Upper lobe of left lung (tissue), 6 donors: ENCODE measurements around the gene ZFYVE9. TPM values are rescaled to one million over a fixed set of nuclear protein-coding genes. Genes with fewer than 3 reads are reported as not detected.

Experiments
- ATAC-seq, 2 donors: fragments of 200-7000 bp; cut with Tn5 transposase; one replicate each; pipeline ENCODE4 v1.9.1; 2022; ENCODE audit warnings: mild to moderate bottlenecking in 2 of 2, moderate library complexity in 2 of 2; ENCODE audit not compliant: low FRiP score in 2 of 2
- DNase-seq, 2 donors: peaks; one replicate each; pipeline ENCODE4 v3.0.0-alpha.2; 2019 to 2020
- H3K27ac ChIP-seq, 4 donors: fragments of 200-600 bp; sonication (generic); one replicate each; pipeline ENCODE4 v1.5.1; 2016 to 2019
- H3K27me3 ChIP-seq, 4 donors: fragments of 200-600 bp; sonication (generic); one replicate each; pipeline ENCODE4 v1.5.1; 2017 to 2019
- H3K36me3 ChIP-seq, 4 donors: fragments of 200-600 bp; sonication (generic); one replicate each; pipeline ENCODE4 v1.5.1; 2016 to 2019
- H3K4me1 ChIP-seq, 4 donors: fragments of 200-600 bp; sonication (generic); one replicate each; pipeline ENCODE4 v1.5.1; 2018 to 2019
- H3K4me3 ChIP-seq, 4 donors: fragments of 200-600 bp; sonication (generic); one replicate each; pipeline ENCODE4 v1.5.1; 2017 to 2019; ENCODE audit warnings: mild to moderate bottlenecking in 2 of 4, moderate library complexity in 1 of 4
- H3K9me3 ChIP-seq, 4 donors: fragments of 200-600 bp; sonication (generic); one replicate each; pipeline ENCODE4 v1.5.1; 2018 to 2019
- CTCF ChIP-seq, 6 experiments: fragments of 450-650 bp in 4 of 6; fragments of 200-600 bp in 2 of 6; sonication (generic) in 2 of 6; IDR thresholded peaks; one replicate each; pipeline ENCODE4 v1.5.1; 2016 to 2019; ENCODE audit warnings: antibody characterized with exemption in 6 of 6
- EP300 ChIP-seq, 4 donors: sonication (generic); formaldehyde crosslinking; IDR thresholded peaks; one replicate each; pipeline ENCODE4 v1.5.1; 2017; ENCODE audit warnings: antibody characterized with exemption in 4 of 4, control low read depth in 2 of 4
- POLR2A ChIP-seq, 4 donors: fragments of 450-650 bp; IDR thresholded peaks; one replicate each; pipeline ENCODE4 v1.5.1; 2016 to 2017; ENCODE audit warnings: antibody characterized with exemption in 4 of 4, mild to moderate bottlenecking in 2 of 4
- POLR2AphosphoS5 ChIP-seq, 2 donors: sonication (generic); formaldehyde crosslinking; IDR thresholded peaks; one replicate each; pipeline ENCODE4 v1.5.1; 2017; ENCODE audit warnings: antibody characterized with exemption in 2 of 2
- WGBS, 2 donors: methylation state at CpG; one replicate each; pipeline ENCODE4 v1.1.5; 2017 to 2018; 5-methylcytosine and 5-hydroxymethylcytosine counted together
- total RNA-seq, 6 donors: library from RNA; depleted of rRNA in 4 of 6; stranded (reverse); fragments of >200 nt in 4 of 6; gene quantifications; one replicate each; pipeline versions ENCODE4 v1.1.0 to v1.2.1, GENCODE V29; 2016 to 2021
- donor health status: DM: no; HTN: no; CAD: no; lungs with moderate emphysema.
- donor health status: DM: no; HTN: yes; CAD: no; lungs with severe emphysema.

The ZFYVE9 gene
- total RNA-seq, 6 donors from 2014 or later: 13.4 to 40.3 (median 19.6) TPM

DNA sequence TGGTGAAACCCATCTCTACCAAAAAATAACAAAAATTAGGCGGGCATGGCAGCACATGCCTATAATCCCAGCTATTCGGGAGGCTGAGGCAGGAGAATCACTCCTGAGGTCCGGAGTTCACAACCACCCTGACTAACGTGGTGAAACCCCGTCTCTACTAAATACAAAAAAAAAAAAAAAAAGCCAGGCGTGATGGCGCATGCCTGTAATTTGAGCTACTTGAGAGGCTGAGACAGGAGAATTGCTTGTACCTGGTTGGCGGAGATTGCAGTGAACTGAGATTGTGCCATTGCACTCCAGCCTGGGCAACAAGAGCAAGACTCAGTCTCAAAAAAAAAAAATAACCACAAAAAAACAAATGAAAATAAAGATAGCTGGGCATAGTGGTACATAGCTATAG is 181.8 kb downstream of the ZFYVE9 start:
- Histone ChIP-seq H3K9me3 (no peaks in the 10 kb centered on the region), H3K4me1 (no peaks in the 10 kb centered on the region), H3K36me3 (no peaks in the 10 kb centered on the region), H3K27ac (no peak overlapping the region), H3K27me3 (no peaks in the 10 kb centered on the region), H3K4me3 (no peak overlapping the region)
- WGBS, 2 donors: 90 to 93% methylated on average over 8 of the region's 8 CpGs
- ATAC-seq: no peak
- TF ChIP-seq EP300 (IDR thresholded peaks at IDR 0.05): no peak
- no peak for TF ChIP-seq POLR2AphosphoS5 (IDR thresholded peaks at IDR 0.05)
- no peak for TF ChIP-seq CTCF (IDR thresholded peaks at IDR 0.05)
- no peak for TF ChIP-seq POLR2A (IDR thresholded peaks at IDR 0.05)
- no peak for DNase-seq

GRCh38 chr1:52325786-52326185 is 183.9 kb downstream of the ZFYVE9 start:
- Histone ChIP-seq H3K36me3 (no peaks in the 10 kb centered on the region), H3K4me1 (no peaks in the 10 kb centered on the region), H3K4me3 (no peak overlapping the region), H3K27me3 (no peaks in the 10 kb centered on the region), H3K9me3 (no peaks in the 10 kb centered on the region), H3K27ac (no peak overlapping the region)
- DNase-seq (no peak), ATAC-seq (no peak)
- TF ChIP-seq POLR2AphosphoS5 (IDR thresholded peaks at IDR 0.05) (no peak), EP300 (IDR thresholded peaks at IDR 0.05) (no peak), CTCF (IDR thresholded peaks at IDR 0.05) (no peak), POLR2A (IDR thresholded peaks at IDR 0.05) (no peak)
- 81 to 87% methylated on average over 5 of the region's 5 CpGs for WGBS, 2 donors

- Histone ChIP-seq H3K36me3 (peaks cover 0 to 5% (median 0%) of the 10 kb centered on the region in 4 donors), H3K4me1 (no peaks in the 10 kb centered on the region), H3K27ac (no peak overlapping the region), H3K4me3 (no peak overlapping the region), H3K9me3 (no peaks in the 10 kb centered on the region), H3K27me3 (no peaks in the 10 kb centered on the region)
- 91 to 98% methylated on average over 1 of the region's 1 CpG for WGBS, 2 donors
- DNase-seq (no peak), ATAC-seq (no peak)
- TF ChIP-seq POLR2A (IDR thresholded peaks at IDR 0.05): no peak
- TF ChIP-seq POLR2AphosphoS5 (IDR thresholded peaks at IDR 0.05): no peak
- no peak for TF ChIP-seq EP300 (IDR thresholded peaks at IDR 0.05)
- TF ChIP-seq CTCF (IDR thresholded peaks at IDR 0.05): no peak
These were observed 186.7 kb downstream of the ZFYVE9 start for GRCh38 chr1:52328615-52329014.

DNA sequence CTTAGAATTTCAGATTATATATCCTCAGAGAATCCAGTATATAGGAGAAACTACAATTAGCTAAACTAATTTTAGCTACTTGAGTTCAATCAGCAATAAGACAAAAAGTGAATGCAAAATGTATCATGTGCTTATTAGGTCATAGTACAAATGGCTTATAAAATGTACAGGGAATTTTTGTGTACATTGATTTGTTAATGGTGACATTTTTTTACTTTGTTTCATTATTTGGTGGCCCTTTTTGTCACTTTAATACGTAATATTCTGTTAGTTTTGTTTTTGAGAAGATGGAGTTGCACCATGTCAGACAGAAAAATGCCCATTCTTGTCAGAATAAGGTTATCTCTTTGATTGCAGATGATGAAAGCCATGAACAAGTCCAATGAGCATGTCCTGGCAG is 190.5 kb downstream of the ZFYVE9 start:
- H3K27ac ChIP-seq: no peak overlapping the region
- H3K27me3 ChIP-seq: no peaks in the 10 kb centered on the region
- DNase-seq (no peak), ATAC-seq (no peak)
- WGBS, 2 donors: 95 to 97% methylated on average over 1 of the region's 1 CpG
- TF ChIP-seq POLR2A (IDR thresholded peaks at IDR 0.05) (no peak), POLR2AphosphoS5 (IDR thresholded peaks at IDR 0.05) (no peak), EP300 (IDR thresholded peaks at IDR 0.05) (no peak), CTCF (IDR thresholded peaks at IDR 0.05) (no peak)
- H3K4me3 ChIP-seq: no peak overlapping the region
- H3K36me3 ChIP-seq: peaks cover 0 to 12% (median 1%) of the 10 kb centered on the region in 4 donors
- H3K4me1 ChIP-seq: no peaks in the 10 kb centered on the region
- H3K9me3 ChIP-seq: no peaks in the 10 kb centered on the region

DNA sequence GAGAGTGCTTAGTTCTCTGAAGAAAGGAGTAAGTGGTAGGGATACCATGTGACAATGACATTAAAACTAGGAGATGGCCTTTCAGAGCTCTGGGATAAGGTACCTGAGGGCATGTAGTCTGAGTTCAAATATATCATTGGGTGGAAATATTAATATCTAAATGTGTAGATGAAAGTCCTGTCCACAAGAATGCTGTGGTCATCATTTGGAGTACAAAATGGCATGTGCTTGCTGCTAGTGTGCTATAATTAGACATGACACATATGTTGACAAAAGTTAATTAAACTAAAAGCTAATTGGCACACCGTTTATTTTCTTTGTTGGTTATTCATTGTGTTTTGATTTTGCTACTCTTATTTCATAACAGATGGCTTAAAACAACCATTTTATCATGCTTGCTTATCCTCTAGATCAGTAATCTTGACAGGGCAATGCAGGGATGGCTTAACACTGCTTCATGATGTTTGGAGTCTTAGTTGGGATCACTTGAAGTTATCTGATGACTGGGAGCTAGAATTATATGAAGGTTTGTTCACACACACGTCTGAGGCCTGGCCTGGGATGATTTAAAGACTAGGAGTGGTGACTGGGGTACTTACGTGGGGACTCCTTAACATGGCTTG is 193.1 kb downstream of the ZFYVE9 start:
- Histone ChIP-seq H3K9me3 (no peaks in the 10 kb centered on the region), H3K27me3 (no peaks in the 10 kb centered on the region), H3K4me3 (no peak overlapping the region), H3K36me3 (peaks cover 0 to 33% (median 6%) of the 10 kb centered on the region in 4 donors), H3K27ac (no peak overlapping the region), H3K4me1 (no peaks in the 10 kb centered on the region)
- DNase-seq: no peak
- TF ChIP-seq POLR2AphosphoS5 (IDR thresholded peaks at IDR 0.05) (no peak), POLR2A (IDR thresholded peaks at IDR 0.05) (no peak), EP300 (IDR thresholded peaks at IDR 0.05) (no peak), CTCF (IDR thresholded peaks at IDR 0.05) (no peak)
- no peak for ATAC-seq
- 85% methylated on average over 3 of the region's 3 CpGs for WGBS, 2 donors
